Renal cortex interstitium (tissue), 11 donors: ENCODE data around the gene SCFD2. TPM values are rescaled to one million over a fixed set of nuclear protein-coding genes. Genes with fewer than 3 reads are reported as not detected.
A peak's percentile ranks its signal among the peaks of the same experiment; 100 is the strongest.
"Not testable (repeated sequence)": the region's sequence is repeated elsewhere in the genome, so short reads cannot be mapped to it uniquely, and the experiment has no call there.

Experiments used
- DNase-seq, 11 donors: peaks; one replicate each; pipeline ENCODE4 v3.0.0-alpha.2; 2013; ENCODE audit warnings: low read depth in 9 of 11, low spot score in 4 of 11; ENCODE audit errors: extremely low read depth in 1 of 11
- polyA plus RNA-seq, 3 donors: library from polyadenylated mRNA; unstranded; fragments of 120-200 nt; gene quantifications; one replicate each; pipeline ENCODE4 v1.2.1, GENCODE V29; 2013; ENCODE audit not compliant: insufficient read length in 3 of 3

SCFD2 gene
- polyA plus RNA-seq, 3 donors = 12.0 to 13.7 (median 13.5) TPM

- DNase-seq = no peak
Measured at GRCh38 chr4:52843351-52843750, 522.5 kb downstream of the SCFD2 start.

- DNase-seq = no peak
Measured at GRCh38 chr4:52842792-52843191, 523.1 kb downstream of the SCFD2 start.

- DNase-seq = no peak
Measured at GRCh38 chr4:52841682-52842456, 524.0 kb downstream of the SCFD2 start.

GRCh38 chr4:52840531-52841370 is 525.1 kb downstream of the SCFD2 start:
- DNase-seq = no peak

- DNase-seq = no peak
Measured at GRCh38 chr4:52838729-52839586, 526.9 kb downstream of the SCFD2 start.

- peak in 1 of 11 donors; percentile 21 for DNase-seq
Measured at GRCh38 chr4:52837716-52838558, 527.9 kb downstream of the SCFD2 start.

GRCh38 chr4:52836678-52837077 is 529.2 kb downstream of the SCFD2 start:
- DNase-seq = no peak

- DNase-seq = no peak
Measured at GRCh38 chr4:52836120-52836519, 529.7 kb downstream of the SCFD2 start.

GRCh38 chr4:52834641-52835456 is 531.0 kb downstream of the SCFD2 start:
- DNase-seq = not testable (repeated sequence)

- DNase-seq = no peak
Measured at GRCh38 chr4:52833941-52834525, 531.8 kb downstream of the SCFD2 start.

GRCh38 chr4:52825460-52826090 is 540.3 kb downstream of the SCFD2 start:
- DNase-seq = peak in 1 of 11 donors; percentile 39

- DNase-seq = peak; percentile 62 to 86 (median 74)
Measured at GRCh38 chr4:52824603-52825459, 541.0 kb downstream of the SCFD2 start.

- DNase-seq = no peak
Measured at GRCh38 chr4:52824270-52824602, 541.6 kb downstream of the SCFD2 start.

GRCh38 chr4:52823702-52824092 is 542.2 kb downstream of the SCFD2 start:
- DNase-seq = no peak
